Breast epithelium (tissue), 3 donors: ENCODE data around the gene ZNF664.

Experiments used
- CTCF ChIP-seq, 3 donors: fragments of 450-650 bp; IDR thresholded peaks; one replicate each; pipeline ENCODE4 v1.5.1; 2016 to 2017; ENCODE audit warnings: antibody characterized with exemption in 3 of 3, mild to moderate bottlenecking in 3 of 3, moderate library complexity in 3 of 3
- POLR2A ChIP-seq: fragments of 450-650 bp; IDR thresholded peaks from one replicate; pipeline ENCODE4 v1.6.1; 2016; ENCODE audit warnings: antibody characterized with exemption, mild to moderate bottlenecking, moderate library complexity

- TF ChIP-seq POLR2A (no peak), CTCF (IDR thresholded peaks at IDR 0.05) (no peak)
Measured at GRCh38 chr12:123957196-123957595, 15.8 kb upstream of the ZNF664 start.
